ENCODE measurements around the gene PCDH9.

DNA sequence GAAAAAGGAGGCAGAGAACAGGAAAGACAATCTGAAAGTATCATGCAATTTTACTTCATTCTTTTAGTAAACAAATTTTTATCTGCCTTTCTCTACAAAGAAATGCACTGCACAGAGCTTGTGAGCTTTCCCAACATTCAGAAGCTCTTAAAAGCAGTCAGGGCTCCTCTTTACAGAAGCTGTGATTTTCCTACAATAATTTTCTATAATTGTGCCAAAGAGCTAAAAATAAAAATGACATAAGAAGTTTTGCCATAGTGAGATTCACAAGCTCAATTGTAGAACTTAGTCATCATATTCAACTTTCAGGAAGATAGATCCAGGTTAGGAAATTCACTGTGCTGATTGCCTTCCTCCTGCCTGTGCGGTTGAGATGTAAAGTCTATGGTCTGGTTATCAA, 341.4 kb downstream of the PCDH9 start:
- TF ChIP-seq, protein P1, sequence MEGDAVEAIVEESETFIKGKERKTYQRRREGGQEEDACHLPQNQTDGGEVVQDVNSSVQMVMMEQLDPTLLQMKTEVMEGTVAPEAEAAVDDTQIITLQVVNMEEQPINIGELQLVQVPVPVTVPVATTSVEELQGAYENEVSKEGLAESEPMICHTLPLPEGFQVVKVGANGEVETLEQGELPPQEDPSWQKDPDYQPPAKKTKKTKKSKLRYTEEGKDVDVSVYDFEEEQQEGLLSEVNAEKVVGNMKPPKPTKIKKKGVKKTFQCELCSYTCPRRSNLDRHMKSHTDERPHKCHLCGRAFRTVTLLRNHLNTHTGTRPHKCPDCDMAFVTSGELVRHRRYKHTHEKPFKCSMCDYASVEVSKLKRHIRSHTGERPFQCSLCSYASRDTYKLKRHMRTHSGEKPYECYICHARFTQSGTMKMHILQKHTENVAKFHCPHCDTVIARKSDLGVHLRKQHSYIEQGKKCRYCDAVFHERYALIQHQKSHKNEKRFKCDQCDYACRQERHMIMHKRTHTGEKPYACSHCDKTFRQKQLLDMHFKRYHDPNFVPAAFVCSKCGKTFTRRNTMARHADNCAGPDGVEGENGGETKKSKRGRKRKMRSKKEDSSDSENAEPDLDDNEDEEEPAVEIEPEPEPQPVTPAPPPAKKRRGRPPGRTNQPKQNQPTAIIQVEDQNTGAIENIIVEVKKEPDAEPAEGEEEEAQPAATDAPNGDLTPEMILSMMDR (conservative IDR thresholded peaks at IDR 0.05; ENCODE audit: low read length) = no peak
- TF ChIP-seq EZH2phosphoT487 (IDR thresholded peaks at IDR 0.05; ENCODE audit: borderline replicate concordance) = no peak

All from Loucy (cell line).